NOMO-1 (cell line): ENCODE results near the gene S100A10.

Source experiments
- DNase-seq, 2 experiments: peaks; one replicate each; lab custom pipeline; 2025; ENCODE audit not compliant: unreplicated experiment in 2 of 2; lab: John Stamatoyannopoulos, UW

Gene S100A10

DNA sequence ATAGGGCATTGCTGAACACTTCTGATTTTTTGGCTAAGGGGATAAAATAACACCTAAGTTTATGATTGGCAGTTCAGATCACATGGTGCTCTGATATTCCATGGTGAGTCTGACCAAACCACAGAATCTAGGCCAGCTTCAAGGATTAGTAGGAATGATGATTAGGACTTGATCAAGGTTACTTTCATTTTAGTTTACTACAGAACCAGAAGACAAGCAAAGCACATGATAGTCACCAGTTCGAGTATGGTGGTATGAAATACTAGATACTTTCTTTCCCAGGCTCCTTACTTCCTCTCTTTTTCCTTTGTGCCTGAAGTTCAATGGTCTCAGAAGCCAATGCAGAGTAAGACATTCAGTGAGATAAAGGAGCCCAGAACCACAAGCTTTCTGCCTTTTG, 26.6 kb downstream of the S100A10 start:
- DNase-seq: no peak

- DNase-seq: no peak
Observed at GRCh38 chr1:151966061-151966460, 27.6 kb downstream of the S100A10 start.

DNA sequence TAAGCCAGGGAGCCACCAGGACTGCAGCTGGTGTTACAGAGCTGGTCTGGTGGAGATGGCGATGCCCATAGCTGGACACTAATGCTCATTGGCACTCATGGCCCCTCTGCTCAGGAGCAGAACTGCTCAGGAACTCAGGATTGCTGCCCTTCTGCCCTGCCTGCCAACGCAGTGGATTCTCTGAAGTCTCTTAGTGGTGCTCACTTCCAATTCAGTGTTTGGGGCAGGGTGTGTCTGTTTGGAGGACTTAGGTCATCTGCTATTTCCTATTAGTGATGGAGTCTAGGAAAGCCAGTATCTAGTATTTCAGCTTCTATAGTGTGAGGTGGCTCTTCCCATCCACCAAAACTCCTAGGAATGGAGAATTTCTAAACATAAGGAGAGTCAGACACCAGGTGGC, 29.1 kb downstream of the S100A10 start:
- no peak for DNase-seq

GRCh38 chr1:151963288-151963687, 30.4 kb downstream of the S100A10 start:
- DNase-seq: no peak

- DNase-seq: no peak
Observed at GRCh38 chr1:151961833-151962232, 31.8 kb downstream of the S100A10 start.

DNA sequence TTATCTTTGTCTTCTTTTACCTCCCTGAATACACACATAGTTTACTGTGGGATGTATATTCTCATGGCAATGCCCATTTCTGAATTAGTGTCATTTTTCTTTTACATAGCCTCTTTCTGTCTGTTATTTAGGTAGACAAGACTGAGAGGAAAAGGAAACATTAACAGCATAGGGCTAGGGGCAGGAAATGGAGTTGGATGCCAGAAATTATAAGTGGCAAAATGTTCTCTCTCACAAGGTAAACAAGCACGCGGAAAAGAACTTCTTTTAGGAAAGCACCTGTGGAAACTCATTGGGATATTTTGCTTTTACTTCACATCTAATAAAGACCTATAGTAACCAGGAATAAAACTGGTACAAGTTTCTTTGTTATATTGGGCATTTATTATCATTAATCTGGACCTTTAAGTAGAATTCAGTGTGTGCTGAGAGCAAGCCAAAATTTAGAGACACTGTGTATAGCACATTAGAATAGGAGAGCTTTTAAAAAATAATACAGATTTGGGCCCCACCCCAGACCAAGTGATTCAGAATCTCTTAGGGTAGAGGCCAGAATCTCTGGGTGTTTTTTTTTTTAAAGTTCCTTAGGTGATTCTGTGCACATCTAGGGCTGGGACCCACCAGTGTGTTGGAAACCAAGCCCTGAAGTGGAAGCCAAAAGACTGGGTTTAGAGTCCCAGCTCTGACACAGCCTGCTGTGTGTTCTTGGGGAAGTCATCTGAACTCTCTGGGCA, 32.7 kb downstream of the S100A10 start:
- no peak for DNase-seq

DNA sequence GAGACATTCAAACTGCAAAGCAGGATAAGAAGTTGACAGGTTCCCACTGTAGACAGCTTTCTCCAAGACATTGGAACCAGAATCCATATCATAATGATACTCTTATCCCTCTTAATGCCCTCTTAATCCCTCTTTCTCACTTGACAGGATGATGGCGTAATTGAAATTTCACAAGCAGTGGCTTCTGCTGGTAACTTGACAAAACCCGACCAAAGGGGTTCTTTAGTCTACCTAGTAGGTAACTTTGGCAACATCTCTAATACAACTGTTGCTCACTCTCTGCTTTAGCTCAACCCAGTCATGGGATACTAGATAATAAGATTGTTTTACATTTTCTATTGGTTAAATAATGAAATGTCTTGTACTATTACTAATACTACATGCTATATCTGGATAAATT, 34.7 kb downstream of the S100A10 start:
- DNase-seq: peak in 1 of 2 experiments; percentile 66

GRCh38 chr1:151956957-151957497, 36.6 kb downstream of the S100A10 start:
- DNase-seq: no peak

DNA sequence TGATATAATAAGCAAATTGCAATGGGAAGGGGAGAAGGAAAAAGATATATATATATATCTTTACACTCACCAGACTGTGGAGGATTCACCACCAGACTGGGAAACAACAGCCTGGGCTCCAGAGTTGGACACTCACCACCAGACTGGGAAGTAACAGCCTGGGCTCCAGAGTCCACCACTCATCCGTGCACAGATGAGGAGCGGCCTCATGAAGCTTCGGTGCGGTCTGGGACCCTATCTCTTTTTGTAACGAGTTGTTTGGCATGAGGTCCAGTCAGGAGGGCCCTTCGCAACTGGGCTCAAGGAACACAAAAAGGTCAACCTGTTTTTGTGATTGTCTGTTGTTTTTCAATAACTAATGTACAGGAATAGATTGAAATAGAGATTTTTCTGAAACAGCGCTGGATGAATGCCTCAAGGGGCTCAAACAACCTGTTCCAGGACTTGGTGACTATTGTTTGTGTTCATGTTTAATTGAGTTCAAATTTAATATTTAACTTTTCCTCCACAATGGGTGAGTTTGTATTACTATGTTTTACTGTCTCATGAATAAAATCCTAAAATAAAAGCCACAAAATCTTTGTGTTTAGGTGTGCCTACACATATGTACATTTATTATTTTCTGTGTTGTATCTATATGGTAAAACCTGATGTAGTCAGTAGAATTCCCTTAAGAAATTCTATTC, 40.1 kb downstream of the S100A10 start:
- DNase-seq: no peak

DNA sequence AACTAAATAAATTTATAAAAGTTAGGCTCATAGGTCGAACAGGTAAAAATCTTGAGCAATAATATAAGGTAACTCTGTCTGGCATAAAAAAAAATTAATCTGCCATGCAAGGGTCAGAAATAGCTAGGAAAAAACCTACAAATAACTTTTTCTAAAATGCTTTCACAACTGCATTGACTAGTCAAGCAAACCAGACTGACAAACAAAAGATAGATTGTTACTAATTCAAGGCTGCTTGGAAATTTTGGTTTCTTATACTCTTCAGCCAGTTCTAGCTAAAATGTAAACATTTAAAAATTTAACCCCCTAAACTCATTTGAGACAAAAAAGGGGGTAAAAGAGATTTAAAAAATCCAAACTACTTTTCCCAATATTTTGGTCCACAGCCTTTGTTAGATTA, 40.8 kb downstream of the S100A10 start:
- no peak for DNase-seq

DNA sequence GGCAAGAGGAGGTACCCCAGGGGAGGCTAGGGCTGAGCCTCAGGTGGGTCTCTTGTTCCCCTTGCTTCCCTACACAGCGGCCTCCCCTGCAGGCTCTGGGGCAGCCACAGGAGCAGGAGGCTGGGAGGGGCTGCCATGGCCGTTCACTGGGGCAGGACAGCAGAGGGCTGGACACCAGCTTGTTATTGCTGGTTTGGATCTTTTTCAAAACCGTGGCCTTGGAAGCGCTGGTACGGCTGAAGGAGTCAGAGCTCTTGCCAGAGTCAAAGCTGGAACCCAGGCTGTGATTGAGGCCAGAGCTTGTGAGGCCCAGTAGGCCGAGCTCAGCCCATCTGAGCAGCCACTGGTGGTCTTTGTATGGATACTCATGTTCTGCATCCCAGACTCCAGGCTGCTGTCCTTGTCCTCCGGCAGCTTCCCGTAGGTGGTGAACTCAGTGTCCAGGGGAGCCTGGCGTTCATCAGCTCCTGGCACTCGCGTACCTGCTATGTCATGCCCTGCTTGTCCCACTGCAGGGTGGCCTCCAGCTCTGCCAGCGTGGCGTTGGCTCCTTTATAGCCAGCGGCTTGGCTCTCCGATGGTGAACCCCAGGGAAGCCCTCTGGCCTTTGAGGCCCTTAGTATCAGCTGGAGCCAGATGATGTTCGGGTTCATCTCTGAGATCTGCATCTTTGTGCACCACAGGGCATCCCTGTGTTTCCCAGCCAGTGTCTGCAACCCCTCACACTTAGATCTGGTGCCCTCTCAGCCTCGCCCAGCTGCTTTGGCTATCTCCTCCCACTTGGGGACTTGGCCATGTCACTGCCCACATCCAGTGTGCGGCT, 44.1 kb downstream of the S100A10 start:
- DNase-seq: no peak

GRCh38 chr1:151948506-151948905, 45.2 kb downstream of the S100A10 start:
- no peak for DNase-seq

DNA sequence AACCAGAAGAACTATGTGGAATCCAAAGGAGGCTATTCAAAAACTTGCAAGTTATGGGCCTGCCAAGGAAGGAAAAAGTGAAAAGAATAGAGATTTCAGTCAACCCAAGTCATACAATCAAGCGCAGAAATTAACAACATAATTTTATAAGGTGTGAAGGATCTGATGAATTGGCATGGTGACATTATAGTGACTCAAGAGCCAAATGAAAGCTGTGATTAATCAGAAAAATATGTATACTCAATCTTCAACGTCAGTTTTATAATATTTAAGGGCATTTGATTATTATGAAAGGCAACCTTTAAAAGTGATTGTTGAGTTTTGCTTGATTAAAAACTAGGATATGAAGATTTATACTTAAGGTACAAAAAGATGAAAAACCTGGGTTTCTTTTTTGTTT, 46.5 kb downstream of the S100A10 start:
- no peak for DNase-seq

DNA sequence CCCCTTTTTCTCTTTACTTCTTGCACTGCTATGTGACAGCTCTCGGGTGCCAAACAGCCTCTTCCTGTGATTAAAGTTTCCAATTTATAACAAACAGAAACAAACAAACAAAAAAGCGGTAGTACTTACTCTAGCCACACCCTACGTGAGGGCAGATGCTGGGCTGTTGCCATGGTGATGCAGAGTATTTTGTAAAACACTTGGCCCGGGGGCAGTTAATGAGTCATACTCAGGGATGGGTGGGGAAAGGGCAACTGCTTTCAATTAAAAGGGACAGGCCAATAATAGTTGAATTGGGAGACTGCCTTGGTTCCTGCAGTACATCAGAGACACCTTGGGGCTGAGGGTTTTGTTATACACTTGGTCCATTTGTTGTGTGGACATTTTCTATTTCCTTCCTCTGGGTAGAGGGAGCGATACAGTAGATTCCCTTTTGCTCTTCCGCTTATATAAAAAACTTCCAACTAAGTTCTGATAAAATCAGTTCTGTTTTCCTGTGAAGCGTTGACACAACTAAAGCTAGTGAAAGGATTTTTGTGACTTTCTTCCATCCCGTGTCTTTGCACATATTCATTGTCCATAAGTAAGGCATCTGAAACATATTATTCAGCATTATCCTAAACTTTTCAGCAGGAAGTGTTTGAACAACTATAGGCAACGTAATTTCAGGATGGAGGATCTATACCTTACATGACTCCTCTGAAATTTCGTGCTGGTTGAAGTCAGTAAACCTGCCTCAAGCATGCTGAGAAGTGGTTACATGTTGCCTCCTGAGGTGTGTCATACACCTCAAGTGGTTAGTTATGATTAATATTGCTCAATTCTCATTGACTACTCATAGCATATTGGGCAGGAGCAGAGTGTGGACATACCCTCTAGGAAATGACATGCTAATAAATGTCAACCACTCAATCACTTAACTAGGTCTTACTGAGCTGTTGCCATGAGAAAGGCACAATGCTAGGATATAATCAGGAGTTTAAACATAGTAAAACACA, 47.6 kb downstream of the S100A10 start:
- DNase-seq: peak; percentile 94 to 98

DNA sequence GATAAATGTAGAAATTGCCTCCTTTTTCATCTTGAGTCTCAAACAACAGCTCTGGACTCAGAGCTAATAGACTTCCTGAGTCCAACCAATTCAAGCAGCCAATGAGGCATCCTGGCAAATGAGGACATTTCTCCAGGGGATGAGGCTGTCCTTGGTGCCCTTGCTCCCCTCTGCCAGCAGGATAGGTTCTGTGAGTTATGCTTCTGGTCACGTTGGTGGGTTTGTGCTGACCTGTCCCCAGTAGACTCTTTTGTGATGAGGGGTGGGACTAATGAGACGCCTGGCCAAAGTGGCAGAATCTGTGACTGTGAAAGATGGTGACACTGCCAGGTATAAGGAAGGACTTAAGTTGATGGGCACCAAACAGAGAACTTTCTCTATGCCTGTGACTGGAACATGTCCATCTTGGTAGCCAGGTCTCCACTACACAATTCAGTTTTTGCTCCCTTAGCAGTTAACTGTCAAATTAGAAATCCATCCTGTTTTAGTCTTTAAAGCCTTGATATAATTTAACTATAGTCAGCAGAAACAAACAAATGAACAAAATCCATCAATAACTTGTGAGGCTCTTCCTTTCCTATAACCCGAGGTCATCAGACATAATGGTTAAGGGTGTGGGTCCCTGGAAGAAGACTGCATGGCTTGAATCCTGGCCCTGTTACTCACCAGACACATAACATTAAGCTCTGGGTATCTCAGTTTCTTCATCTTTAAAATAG, 48.6 kb downstream of the S100A10 start:
- peak in 1 of 2 experiments; percentile 39 for DNase-seq

DNA sequence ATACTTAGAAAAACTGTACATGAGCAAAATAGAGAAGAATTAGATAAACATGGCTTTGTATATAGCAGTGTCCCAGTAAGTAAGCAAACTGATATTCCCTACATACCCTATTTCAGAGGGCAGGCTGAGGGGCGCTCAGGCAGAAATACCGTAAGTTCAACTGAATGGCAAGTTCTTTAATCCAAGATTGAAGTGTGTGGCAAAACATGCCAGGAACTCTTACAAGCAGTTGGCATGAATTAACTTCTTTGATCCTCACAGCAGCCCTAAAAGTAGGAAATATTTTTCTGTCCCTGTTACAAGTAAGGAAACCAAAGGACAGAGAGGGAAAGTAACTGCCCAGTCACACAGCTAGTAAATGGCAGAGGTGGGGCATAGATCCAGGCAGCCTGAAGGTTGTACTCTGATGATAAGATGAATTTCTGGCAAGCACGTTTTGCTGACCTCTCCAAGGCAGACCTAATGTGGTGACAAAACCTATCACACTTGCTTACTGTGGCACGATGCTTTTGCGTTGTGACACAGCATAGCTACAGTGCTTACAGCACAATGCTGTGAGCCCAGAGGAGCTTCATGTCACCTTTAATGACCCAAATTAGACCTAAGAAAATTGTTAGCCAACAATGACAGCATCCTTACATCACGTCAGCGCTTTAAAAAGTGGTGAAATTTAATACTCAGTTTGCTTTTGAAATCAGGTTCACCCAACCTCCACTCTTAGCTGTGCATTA, 49.4 kb downstream of the S100A10 start:
- DNase-seq: peak; percentile 50 to 79

DNA sequence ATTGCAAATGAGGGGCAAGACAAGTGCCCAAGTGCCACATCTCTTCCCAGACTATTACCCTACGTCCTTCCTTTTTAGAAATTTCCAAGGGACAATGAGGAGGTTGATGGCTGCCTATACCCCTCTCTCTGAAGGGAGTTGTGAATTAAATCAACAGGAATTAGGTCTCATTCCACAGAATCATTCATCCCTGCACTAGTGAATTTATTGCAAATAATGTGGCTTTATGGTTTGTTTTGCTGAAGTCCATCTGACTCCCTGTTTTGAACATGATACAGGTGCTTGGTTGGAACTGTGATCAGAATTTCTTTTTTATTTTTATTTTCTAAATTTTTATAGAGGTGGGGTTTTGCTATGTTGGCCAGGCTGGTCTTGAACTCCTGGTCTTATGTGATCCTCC, 50.1 kb downstream of the S100A10 start:
- DNase-seq: no peak

DNA sequence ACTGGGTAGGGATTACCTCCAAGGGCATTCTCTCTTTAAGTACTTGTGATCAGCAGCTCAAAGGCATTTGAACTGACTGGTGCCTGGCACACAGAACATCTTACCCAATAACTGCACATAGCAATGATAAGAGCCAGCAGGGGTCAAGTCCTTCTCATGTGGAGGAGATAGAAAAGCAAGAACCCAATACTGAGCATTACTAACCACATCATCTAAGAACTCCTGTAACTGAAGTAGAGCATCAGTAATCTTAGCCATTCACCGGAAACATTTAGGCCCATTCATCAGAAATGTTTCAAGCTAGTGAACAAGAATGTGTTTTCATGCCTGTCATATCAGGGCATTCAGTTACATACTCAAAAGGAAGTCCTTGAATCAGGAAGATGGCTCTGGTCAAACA, 50.8 kb downstream of the S100A10 start:
- DNase-seq: no peak

DNA sequence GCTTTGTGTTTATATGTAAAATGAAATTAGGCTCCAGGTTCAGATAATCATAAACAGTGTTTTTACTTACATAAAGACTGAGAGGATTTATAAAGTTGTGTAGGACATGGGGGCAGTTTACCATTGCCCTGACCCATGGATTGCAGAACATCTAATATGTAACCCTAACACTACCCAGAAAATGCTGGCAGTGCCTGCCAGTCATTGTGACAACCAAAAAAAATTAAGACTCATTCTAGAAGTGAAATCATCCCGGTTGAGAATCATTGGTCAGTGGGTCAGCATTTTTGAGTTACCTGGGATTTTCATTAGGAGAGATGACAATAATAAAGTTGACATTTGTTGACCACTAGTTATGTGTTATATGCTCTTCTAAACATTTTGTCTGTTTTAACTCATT, 53.1 kb downstream of the S100A10 start:
- DNase-seq: no peak
